ENCODE data around the gene RAB11FIP4. TPM values are rescaled to one million over a fixed set of nuclear protein-coding genes. Genes with fewer than 3 reads are reported as not detected.

Gene RAB11FIP4
- total and polyA plus RNA-seq, 3 donors from 2014 or later = 44.3 to 104 (median 90.2) TPM

- H3K9me3 ChIP-seq = no peaks in the 10 kb centered on the region
- intact Hi-C loops (cut with DNase I; ENCODE audit: low total_unique reads) = no loop called here
- no peak for DNase-seq
- no peaks in the 10 kb centered on the region for H3K27me3 ChIP-seq
- H3K4me3 ChIP-seq = no peak overlapping the region
- no peak overlapping the region for H3K27ac ChIP-seq
- WGBS, 2 donors = 86% methylated on average over 17 to 18 of the region's 18 CpGs
- H3K4me1 ChIP-seq = peaks cover 8% of the 10 kb centered on the region
- H3K36me3 ChIP-seq (ENCODE audit: low read depth, missing control alignments) = no peaks in the 10 kb centered on the region
- no peak for TF ChIP-seq CTCF (IDR thresholded peaks at IDR 0.05)
- no peak for TF ChIP-seq POLR2A (IDR thresholded peaks at IDR 0.05)
These were observed 100.1 kb downstream of the RAB11FIP4 start for GRCh38 chr17:31491376-31492131.

GRCh38 chr17:31492206-31492605 lies 100.7 kb downstream of the RAB11FIP4 start:
- no peak for TF ChIP-seq CTCF (IDR thresholded peaks at IDR 0.05)
- TF ChIP-seq POLR2A (IDR thresholded peaks at IDR 0.05) = no peak
- Histone ChIP-seq H3K4me1 (peaks cover 6% of the 10 kb centered on the region), H3K4me3 (no peak overlapping the region), H3K36me3 (ENCODE audit: low read depth, missing control alignments) (no peaks in the 10 kb centered on the region), H3K9me3 (no peaks in the 10 kb centered on the region), H3K27me3 (no peaks in the 10 kb centered on the region), H3K27ac (no peak overlapping the region)
- no peak for DNase-seq
- intact Hi-C loops (cut with DNase I; ENCODE audit: low total_unique reads) = no loop called here
- WGBS, 2 donors = 97 to 100% methylated on average over 5 of the region's 5 CpGs

- WGBS, 2 donors = 86 to 88% methylated on average over 9 to 11 of the region's 11 CpGs
- Histone ChIP-seq H3K27me3 (no peaks in the 10 kb centered on the region), H3K27ac (no peak overlapping the region), H3K4me3 (no peak overlapping the region), H3K36me3 (ENCODE audit: low read depth, missing control alignments) (no peaks in the 10 kb centered on the region), H3K9me3 (no peaks in the 10 kb centered on the region), H3K4me1 (peaks cover 3% of the 10 kb centered on the region)
- intact Hi-C loops (cut with DNase I; ENCODE audit: low total_unique reads) = no loop called here
- TF ChIP-seq CTCF (IDR thresholded peaks at IDR 0.05) (no peak), POLR2A (IDR thresholded peaks at IDR 0.05) (no peak)
- DNase-seq = peak; percentile 49
These were observed 101.6 kb downstream of the RAB11FIP4 start for GRCh38 chr17:31492880-31493655.

GRCh38 chr17:31493656-31494155 lies 102.2 kb downstream of the RAB11FIP4 start:
- intact Hi-C loops (cut with DNase I; ENCODE audit: low total_unique reads) = no loop called here
- WGBS, 2 donors = 86 to 90% methylated on average over 9 of the region's 9 CpGs
- Histone ChIP-seq H3K4me1 (no peaks in the 10 kb centered on the region), H3K36me3 (ENCODE audit: low read depth, missing control alignments) (no peaks in the 10 kb centered on the region), H3K27me3 (no peaks in the 10 kb centered on the region), H3K4me3 (no peak overlapping the region), H3K9me3 (no peaks in the 10 kb centered on the region), H3K27ac (no peak overlapping the region)
- DNase-seq = no peak
- TF ChIP-seq CTCF (IDR thresholded peaks at IDR 0.05) = no peak
- TF ChIP-seq POLR2A (IDR thresholded peaks at IDR 0.05) = no peak
